H1 (cell line): ENCODE measurements around the gene ATP11A. TPM values are rescaled to one million over a fixed set of nuclear protein-coding genes. Genes with fewer than 3 reads are reported as not detected.

Experiments
- CTCF ChIA-PET: fragments of 300-600 bp; sonication (Branson Sonifier 250); formaldehyde crosslinking; loops from one replicate; lab custom pipeline; 2021; ENCODE audit not compliant: partially characterized antibody; lab: Charles Lee
- POLR2A ChIA-PET: fragments of 300-600 bp; sonication (Branson Sonifier 250); formaldehyde crosslinking; loops from one replicate; lab custom pipeline; 2021; ENCODE audit warnings: inconsistent platforms; ENCODE audit not compliant: partially characterized antibody; lab: Charles Lee
- DNase-seq, 2 experiments: peaks; one replicate each; pipeline versions ENCODE4 v3.0.0 to v3.0.0-alpha.2; 2010 to 2022; ENCODE audit warnings: low spot score in 2 of 2, low read depth in 1 of 2, mixed read lengths in 1 of 2
- FAIRE-seq: peaks from 2 replicates; lab custom pipeline; 2011; peaks lifted over from hg19 to GRCh38; lab: Jason Lieb, UNC
- H2AFZ ChIP-seq: 2 replicates; pipeline ENCODE4 v1.8.1; 2012; ENCODE audit warnings: low read length, inconsistent platforms
- H2AK5ac ChIP-seq: 2 replicates; pipeline ENCODE4 v1.6.1; 2013; ENCODE audit warnings: low read depth, low read length
- H2BK120ac ChIP-seq: replicated peaks from 2 replicates; pipeline ENCODE3; 2013; ENCODE audit warnings: low read depth, low read length, inconsistent platforms
- H2BK12ac ChIP-seq: 2 replicates; pipeline ENCODE4 v1.6.1; 2013; ENCODE audit warnings: low read depth, low read length
- H2BK15ac ChIP-seq: 2 replicates; pipeline ENCODE4 v1.6.1; 2013; ENCODE audit warnings: low read length
- H2BK20ac ChIP-seq: 2 replicates; pipeline ENCODE4 v1.6.1; 2013; ENCODE audit warnings: low read length
- H2BK5ac ChIP-seq: 2 replicates; pipeline ENCODE4 v1.6.1; 2013; ENCODE audit warnings: low read depth, low read length
- H3K14ac ChIP-seq: 2 replicates; pipeline ENCODE4 v1.6.1; 2013; ENCODE audit warnings: inconsistent platforms; ENCODE audit not compliant: insufficient read length
- H3K18ac ChIP-seq: 2 replicates; pipeline ENCODE4 v1.6.1; 2013; ENCODE audit warnings: low read length; ENCODE audit errors: extremely low read depth
- H3K23ac ChIP-seq: 2 replicates; pipeline ENCODE4 v1.6.1; 2013; ENCODE audit warnings: inconsistent platforms; ENCODE audit not compliant: insufficient read length
- H3K23me2 ChIP-seq: 2 replicates; pipeline ENCODE4 v1.6.1; 2013; ENCODE audit warnings: low read depth, low read length
- H3K27ac ChIP-seq: 2 replicates; pipeline ENCODE4 v1.6.1; 2011; ENCODE audit warnings: low read depth, low read length, inconsistent platforms
- H3K27me3 ChIP-seq, 4 experiments: replicated peaks in 1 of 4; 1 replicate in 1 of 4; 2 replicates in 3 of 4; pipeline versions ENCODE4 v1.6.1 to v1.8.1; 2011 to 2013; ENCODE audit warnings: low read length in 3 of 4, mild to moderate bottlenecking in 3 of 4, inconsistent platforms in 2 of 4, mixed read lengths in 2 of 4, moderate library complexity in 1 of 4; ENCODE audit not compliant: control insufficient read depth in 3 of 4, insufficient read depth in 3 of 4; ENCODE audit errors: extremely low read depth in 1 of 4
- H3K36me3 ChIP-seq, 4 experiments: 2 replicates each; pipeline versions ENCODE4 v1.6.1 to v1.8.1; 2011 to 2013; ENCODE audit warnings: mild to moderate bottlenecking in 4 of 4, low read length in 3 of 4, moderate library complexity in 2 of 4, control low read depth in 1 of 4, inconsistent platforms in 1 of 4; ENCODE audit not compliant: insufficient read depth in 4 of 4, control insufficient read depth in 2 of 4
- H3K4ac ChIP-seq: replicated peaks from 2 replicates; pipeline ENCODE3; 2013; ENCODE audit warnings: low read length, low read depth, mixed read lengths, inconsistent platforms; ENCODE audit not compliant: insufficient read length
- H3K4me1 ChIP-seq, 4 experiments: replicated peaks in 1 of 4; 1 replicate in 1 of 4; 2 replicates in 3 of 4; pipeline versions ENCODE4 v1.6.1 to v1.8.1; 2011 to 2013; ENCODE audit warnings: low read length in 3 of 4, inconsistent platforms in 2 of 4, mixed read lengths in 1 of 4; ENCODE audit not compliant: insufficient read depth in 4 of 4, control insufficient read depth in 3 of 4
- H3K4me2 ChIP-seq, 2 experiments: 2 replicates each; pipeline versions ENCODE4 v1.6.1 to v1.8.1; 2011 to 2013; ENCODE audit warnings: low read depth in 2 of 2, low read length in 2 of 2, control low read depth in 1 of 2, inconsistent platforms in 1 of 2, mild to moderate bottlenecking in 1 of 2; ENCODE audit not compliant: insufficient read depth in 1 of 2
- H3K4me3 ChIP-seq, 4 experiments: fragments of 200-600, 300-600 bp in 1 of 4; sonication (generic), shearing (Covaris generic), sonication (Bioruptor Twin) in 1 of 4; 2 replicates each; pipeline versions ENCODE4 v1.5.1 to v1.8.1; 2011 to 2016; ENCODE audit warnings: low read length in 4 of 4, low read depth in 3 of 4, control low read depth in 2 of 4, inconsistent platforms in 2 of 4, mild to moderate bottlenecking in 2 of 4, mixed read lengths in 1 of 4, moderate library complexity in 1 of 4; ENCODE audit not compliant: insufficient read depth in 2 of 4; ENCODE audit errors: extremely low read depth in 1 of 4
- H3K56ac ChIP-seq: replicated peaks from 2 replicates; pipeline ENCODE3; 2013; ENCODE audit warnings: low read depth, mild to moderate bottlenecking, mixed read lengths, low read length, inconsistent platforms; ENCODE audit not compliant: insufficient read length
- H3K79me1 ChIP-seq: 2 replicates; pipeline ENCODE4 v1.6.1; 2013; ENCODE audit warnings: low read depth, low read length, control low read depth
- H3K79me2 ChIP-seq, 2 experiments: 2 replicates each; pipeline versions ENCODE4 v1.6.1 to v1.8.1; 2012 to 2013; ENCODE audit warnings: low read length in 2 of 2, mild to moderate bottlenecking in 2 of 2, inconsistent platforms in 1 of 2; ENCODE audit not compliant: insufficient read depth in 2 of 2, control insufficient read depth in 1 of 2
- H3K9ac ChIP-seq, 4 experiments: replicated peaks in 1 of 4; 1 replicate in 1 of 4; 2 replicates in 3 of 4; pipeline versions ENCODE4 v1.6.1 to v1.8.1; 2011 to 2013; ENCODE audit warnings: low read depth in 3 of 4, low read length in 3 of 4, control low read depth in 2 of 4, mild to moderate bottlenecking in 2 of 4, moderate library complexity in 2 of 4, inconsistent platforms in 1 of 4; ENCODE audit errors: extremely low read depth in 1 of 4
- H3K9me3 ChIP-seq, 2 experiments: 2 replicates each; pipeline versions ENCODE4 v1.6.1 to v1.8.1; 2012 to 2013; ENCODE audit warnings: mild to moderate bottlenecking in 2 of 2, moderate library complexity in 2 of 2, control low read depth in 1 of 2, inconsistent platforms in 1 of 2, low read depth in 1 of 2, low read length in 1 of 2, mixed read lengths in 1 of 2; ENCODE audit not compliant: insufficient read depth in 2 of 2
- H4K20me1 ChIP-seq, 2 experiments: replicated peaks in 1 of 2; 2 replicates each; pipeline versions ENCODE3 to v1.8.1; 2011 to 2013; ENCODE audit warnings: inconsistent platforms in 2 of 2, low read length in 2 of 2, mild to moderate bottlenecking in 1 of 2; ENCODE audit not compliant: insufficient read depth in 2 of 2, control insufficient read depth in 1 of 2
- H4K5ac ChIP-seq: 2 replicates; pipeline ENCODE4 v1.6.1; 2013; ENCODE audit warnings: low read length, low read depth, mixed read lengths, inconsistent platforms; ENCODE audit not compliant: insufficient read length
- H4K8ac ChIP-seq: 2 replicates; pipeline ENCODE4 v1.8.0; 2013; ENCODE audit warnings: mild to moderate bottlenecking, moderate library complexity, low read length, inconsistent platforms; ENCODE audit not compliant: insufficient read depth; ENCODE audit errors: extremely low read depth
- H4K91ac ChIP-seq: replicated peaks from 2 replicates; pipeline ENCODE3; 2013; ENCODE audit warnings: low read length, mixed read lengths, inconsistent platforms; ENCODE audit not compliant: insufficient read length
- ATF3 ChIP-seq: IDR thresholded peaks from 2 replicates; pipeline ENCODE4 v1.6.1; 2011; ENCODE audit warnings: low read depth, mild to moderate bottlenecking, low read length; ENCODE audit not compliant: insufficient read depth
- EGR1 ChIP-seq: IDR thresholded peaks from 2 replicates; pipeline ENCODE4 v1.6.1; 2011; ENCODE audit warnings: low read depth, low read length, borderline replicate concordance
- WGBS, 2 experiments: shearing (Covaris generic) in 1 of 2; methylation state at CpG; one replicate each; pipeline versions ENCODE4 v1.1.6 to v1.1.7; 2013 to 2015; ENCODE audit warnings: low lambda C conversion rate in 2 of 2, mixed read lengths in 2 of 2, inconsistent platforms in 1 of 2, low coverage in 1 of 2, missing lambda C conversion rate in 1 of 2; ENCODE audit not compliant: insufficient replicate concordance in 2 of 2, insufficient coverage in 1 of 2, insufficient read length in 1 of 2; ENCODE audit errors: extremely low coverage in 1 of 2, missing lambda C conversion rate in 1 of 2; 5-methylcytosine and 5-hydroxymethylcytosine counted together
- polyA plus RNA-seq, 7 experiments: library from polyadenylated mRNA; depleted of rRNA in 3 of 7; stranded (reverse) in 5 of 7; unstranded in 2 of 7; fragments of >200 nt in 5 of 7; fragments of 200-250 nt in 2 of 7; gene quantifications; 1 replicate in 5 of 7; 2 replicates in 1 of 7; 4 replicates in 1 of 7; pipeline versions ENCODE4 v1.2.1 to v1.2.3, GENCODE V29; 2011 to 2013; ENCODE audit warnings: missing spikeins in 2 of 7, mixed read lengths in 2 of 7
- total RNA-seq: library from RNA; stranded (reverse); fragmentation: NEBNext Ultra II Directional; extraction: Animal tissue kit (Norgen Biotek cat#: 25700); gene quantifications from 2 replicates; pipeline ENCODE4 v1.2.1, GENCODE V29; 2021

ATP11A gene
- total and polyA plus RNA-seq, 2 of the 8 experiments (the other 6 are each of a cell fraction or from before 2014, with no cell fraction given) = 28.8 to 72.9 TPM

GRCh38 chr13:112855859-112856258 lies 166.0 kb downstream of the ATP11A start:
- Histone ChIP-seq H3K4me3 (no peak overlapping the region), H3K27me3 (no peaks in the 10 kb centered on the region), H3K79me2 (no peaks in the 10 kb centered on the region), H2AFZ (no peak overlapping the region), H3K56ac (no peak overlapping the region), H3K79me1 (no peaks in the 10 kb centered on the region), H2BK12ac (no peak overlapping the region), H2AK5ac (no peak overlapping the region), H3K9ac (no peak overlapping the region), H3K4ac (no peak overlapping the region), H3K23ac (no peak overlapping the region), H2BK15ac (no peak overlapping the region), H2BK20ac (no peak overlapping the region), H2BK5ac (no peak overlapping the region), H3K18ac (no peak overlapping the region)
- FAIRE-seq = no peak
- no peak for TF ChIP-seq ATF3
- no peak for TF ChIP-seq EGR1
- TF ChIP-seq, all 59 proteins: peak for 0
- Histone ChIP-seq H3K4me2 (no peak overlapping the region), H4K8ac (no peak overlapping the region), H3K9me3 (no peaks in the 10 kb centered on the region), H3K36me3 (peaks cover 0 to 70% (median 38%) of the 10 kb centered on the region in 4 experiments; a peak in 7 of 8 replicates), H2BK120ac (no peak overlapping the region), H3K27ac (no peak overlapping the region), H4K20me1 (peaks cover 0 to 4% of the 10 kb centered on the region in 2 experiments), H3K14ac (no peak overlapping the region), H3K4me1 (no peaks in the 10 kb centered on the region), H4K91ac (no peak overlapping the region), H3K23me2 (no peaks in the 10 kb centered on the region), H4K5ac (no peak overlapping the region)
- DNase-seq = no peak
- CTCF ChIA-PET = interaction anchor here (1.0 to 2.4 kb wide), 3 partner anchors 9 to 168 kb away, joined by 4 to 9 read pairs (median 6); no protein-coding TSS in a partner anchor
- 94% methylated on average over 21 of the region's 21 CpGs; no CpG with 5 or more reads in 1 of the 2 experiments for WGBS, 2 experiments
- POLR2A ChIA-PET = no interaction called here
